IMR-90 (cell line): ENCODE measurements around the gene ADGRG2. TPM values are rescaled to one million over a fixed set of nuclear protein-coding genes. Genes with fewer than 3 reads are reported as not detected.

Experiments used
- ATAC-seq: fragments of 200-7000 bp; cut with Tn5 transposase; 2 replicates; pipeline ENCODE4 v1.9.1; 2020; ENCODE audit warnings: low read depth, mild to moderate bottlenecking, moderate library complexity
- BruUV-seq: library from RNA; stranded (reverse); fragments of 400-500 nt; replicated peaks from 2 replicates; lab custom pipeline; 2021; lab: Mats Ljungman, UMichigan
- CTCF ChIA-PET: fragments of 300-600 bp; formaldehyde crosslinking; extraction: SDS; loops from one replicate; lab custom pipeline; 2021; ENCODE audit warnings: antibody characterized with exemption; lab: Yijun Ruan, JAX
- POLR2A ChIA-PET: fragments of 300-600 bp; sonication (Branson Sonifier 250); formaldehyde crosslinking; loops from one replicate; lab custom pipeline; 2022; ENCODE audit warnings: antibody characterized with exemption; ENCODE audit not compliant: unreplicated experiment; lab: Charles Lee
- DNase-seq: peaks from one replicate; pipeline ENCODE4 v3.0.0; 2013
- H2AFZ ChIP-seq: replicated peaks from 2 replicates; pipeline ENCODE3; 2013; ENCODE audit warnings: low read length, mild to moderate bottlenecking; ENCODE audit not compliant: poor library complexity
- H2AK5ac ChIP-seq: 2 replicates; pipeline ENCODE4 v1.6.1; 2013; ENCODE audit warnings: low read depth, low read length, inconsistent platforms
- H2AK9ac ChIP-seq: replicated peaks from 2 replicates; pipeline ENCODE3; 2013; ENCODE audit warnings: mild to moderate bottlenecking, low read depth, low read length, moderate library complexity; ENCODE audit not compliant: poor library complexity
- H2BK120ac ChIP-seq: 2 replicates; pipeline ENCODE4 v1.6.1; 2013; ENCODE audit warnings: low read depth, low read length, inconsistent platforms
- H2BK15ac ChIP-seq: 3 replicates; pipeline ENCODE4 v1.6.1; 2013; ENCODE audit warnings: low read depth, low read length, inconsistent platforms
- H2BK20ac ChIP-seq: 2 replicates; pipeline ENCODE4 v1.6.1; 2013; ENCODE audit warnings: low read depth, mild to moderate bottlenecking, inconsistent platforms, low read length, moderate library complexity
- H2BK5ac ChIP-seq: 2 replicates; pipeline ENCODE4 v1.6.1; 2013; ENCODE audit warnings: mild to moderate bottlenecking, low read depth, low read length, inconsistent platforms; ENCODE audit not compliant: poor library complexity, severe bottlenecking
- H3K14ac ChIP-seq: replicated peaks from 2 replicates; pipeline ENCODE4 v1.6.1; 2013; ENCODE audit warnings: low read depth, low read length, inconsistent platforms
- H3K18ac ChIP-seq: 2 replicates; pipeline ENCODE4 v1.6.1; 2013; ENCODE audit warnings: low read depth, low read length, control low read depth
- H3K23ac ChIP-seq: 2 replicates; pipeline ENCODE4 v1.6.1; 2013; ENCODE audit warnings: low read depth, low read length, inconsistent platforms
- H3K27ac ChIP-seq: 2 replicates; pipeline ENCODE4 v1.5.1; 2013; ENCODE audit warnings: mild to moderate bottlenecking, control low read depth, low read length; ENCODE audit not compliant: insufficient read depth
- H3K27me3 ChIP-seq: 2 replicates; pipeline ENCODE4 v1.6.1; 2013; ENCODE audit warnings: low read length; ENCODE audit not compliant: control insufficient read depth, insufficient read depth
- H3K36me3 ChIP-seq: 2 replicates; pipeline ENCODE4 v1.6.1; 2013; ENCODE audit warnings: low read length, mixed read lengths; ENCODE audit not compliant: control insufficient read depth, insufficient read depth
- H3K4ac ChIP-seq: 2 replicates; pipeline ENCODE4 v1.6.1; 2013; ENCODE audit warnings: low read depth, low read length, inconsistent platforms
- H3K4me1 ChIP-seq: 2 replicates; pipeline ENCODE4 v1.6.1; 2013; ENCODE audit warnings: low read length, mixed read lengths; ENCODE audit not compliant: control insufficient read depth, insufficient read depth
- H3K4me2 ChIP-seq: 2 replicates; pipeline ENCODE4 v1.6.1; 2013; ENCODE audit warnings: low read depth, mild to moderate bottlenecking, control low read depth, low read length, moderate library complexity
- H3K4me3 ChIP-seq: 2 replicates; pipeline ENCODE4 v1.5.1; 2013; ENCODE audit warnings: low read depth, mild to moderate bottlenecking, control low read depth, low read length, moderate library complexity; ENCODE audit not compliant: insufficient read depth
- H3K56ac ChIP-seq: 2 replicates; pipeline ENCODE4 v1.6.1; 2013; ENCODE audit warnings: low read length, inconsistent platforms; ENCODE audit not compliant: insufficient read depth; ENCODE audit errors: extremely low read depth
- H3K79me1 ChIP-seq, 2 experiments: 2 replicates each; pipeline ENCODE4 v1.6.1; 2013; ENCODE audit warnings: low read length in 2 of 2, inconsistent platforms in 1 of 2, low read depth in 1 of 2
- H3K9ac ChIP-seq: 2 replicates; pipeline ENCODE4 v1.6.1; 2013; ENCODE audit warnings: low read depth, low read length, control low read depth
- H3K9me1 ChIP-seq: 2 replicates; pipeline ENCODE4 v1.6.1; 2013; ENCODE audit warnings: low read length, inconsistent platforms; ENCODE audit not compliant: insufficient read depth
- H3K9me3 ChIP-seq: 2 replicates; pipeline ENCODE4 v1.6.1; 2013; ENCODE audit warnings: low read length; ENCODE audit not compliant: control insufficient read depth, insufficient read depth
- H4K20me1 ChIP-seq: 2 replicates; pipeline ENCODE4 v1.6.1; 2013; ENCODE audit warnings: low read length, inconsistent platforms; ENCODE audit not compliant: insufficient read depth
- H4K5ac ChIP-seq: 2 replicates; pipeline ENCODE4 v1.6.1; 2013; ENCODE audit warnings: mild to moderate bottlenecking, low read depth, low read length, control low read depth
- H4K8ac ChIP-seq, 2 experiments: 2 replicates each; pipeline ENCODE4 v1.6.1; 2013; ENCODE audit warnings: low read depth in 2 of 2, low read length in 2 of 2, control low read depth in 1 of 2, inconsistent platforms in 1 of 2
- H4K91ac ChIP-seq: 2 replicates; pipeline ENCODE4 v1.6.1; 2013; ENCODE audit warnings: low read depth, low read length, inconsistent platforms; ENCODE audit not compliant: insufficient read depth
- CEBPB ChIP-seq: IDR thresholded peaks from 2 replicates; pipeline ENCODE4 v1.6.1; 2012; ENCODE audit warnings: low read depth, low read length, improper control_type of control experiment
- MAZ ChIP-seq: IDR thresholded peaks from 2 replicates; pipeline ENCODE4 v1.6.1; 2012; ENCODE audit warnings: low read depth, mild to moderate bottlenecking, low read length, improper control_type of control experiment, moderate library complexity, borderline replicate concordance
- WGBS, 2 experiments: methylation state at CpG; one replicate each; pipeline versions ENCODE4 v1.1.5 to v1.1.7; 2013; ENCODE audit warnings: missing lambda C conversion rate in 2 of 2; ENCODE audit not compliant: insufficient read length in 1 of 2; ENCODE audit errors: extremely low coverage in 2 of 2; 5-methylcytosine and 5-hydroxymethylcytosine counted together
- dilution Hi-C: fragments of 300-500 bp; cut with HindIII; formaldehyde crosslinking; loops from one replicate; pipeline ENCODE4 v1.14.3; 2018; ENCODE audit warnings: low sequenced_read_pairs; ENCODE audit not compliant: unreplicated experiment
- in situ Hi-C: fragments of 300-500 bp; cut with MboI; formaldehyde crosslinking; loops from 3 replicates; pipeline ENCODE4 v1.14.3; 2019; ENCODE audit warnings: low sequenced_read_pairs, inconsistent platforms, mixed read lengths
- intact Hi-C: fragments of 100-400 bp; cut with micrococcal nuclease; formaldehyde crosslinking; loops from 2 replicates; pipeline ENCODE4 v1.10.0; 2022
- polyA plus RNA-seq, 3 experiments: library from polyadenylated mRNA; depleted of rRNA; stranded (reverse); fragments of >200 nt; gene quantifications; 2 replicates each; pipeline ENCODE4 v1.2.3, GENCODE V29; 2012; ENCODE audit warnings: low replicate concordance in 1 of 3
- total RNA-seq: library from RNA; depleted of rRNA; stranded (reverse); fragments of >200 nt; gene quantifications from 2 replicates; pipeline ENCODE4 v1.2.3, GENCODE V29; 2012

The ADGRG2 gene
- total and polyA plus RNA-seq, 2 of the 4 experiments (the other 2 are of a cell fraction) = under 0.01 to 0.07 TPM

- Histone ChIP-seq H4K5ac (no peak overlapping the region), H3K56ac (no peak overlapping the region), H2BK20ac (no peak overlapping the region), H3K36me3 (no peaks in the 10 kb centered on the region), H3K9me1 (no peaks in the 10 kb centered on the region), H2AFZ (no peak overlapping the region), H4K8ac (no peak overlapping the region), H3K23ac (no peak overlapping the region), H3K4me3 (no peak overlapping the region), H3K27me3 (peaks cover 6% of the 10 kb centered on the region), H3K79me1 (no peaks in the 10 kb centered on the region), H3K4ac (no peak overlapping the region), H2AK9ac (no peak overlapping the region), H4K91ac (no peak overlapping the region), H2AK5ac (no peak overlapping the region), H3K27ac (no peak overlapping the region), H3K9me3 (no peaks in the 10 kb centered on the region), H3K18ac (no peak overlapping the region), H3K4me2 (no peak overlapping the region), H2BK120ac (no peak overlapping the region), H2BK15ac (no peak overlapping the region), H3K4me1 (no peaks in the 10 kb centered on the region), H4K20me1 (no peaks in the 10 kb centered on the region), H3K14ac (no peak overlapping the region), H3K9ac (no peak overlapping the region), H2BK5ac (no peak overlapping the region)
- in situ Hi-C loops (no loop called here), intact Hi-C loops (no loop called here), dilution Hi-C loops (no loop called here)
- ChIA-PET CTCF (no interaction called here), POLR2A (no interaction called here)
- no CpG with 5 or more reads among the region's 5 CpGs for WGBS, 2 experiments
- no peak for DNase-seq
- no peak for ATAC-seq
- BruUV-seq = no TSS peak
- peak; percentile 59 for TF ChIP-seq CEBPB
- TF ChIP-seq MAZ = no peak
Measured at GRCh38 chrX:19127649-19128168, 5.4 kb upstream of the ADGRG2 start.
